Myocyte (in vitro differentiated cells): ENCODE measurements around the gene ZNF557. TPM values are rescaled to one million over a fixed set of nuclear protein-coding genes. Genes with fewer than 3 reads are reported as not detected.

Experiments
- DNase-seq: peaks from one replicate; pipeline ENCODE4 v3.0.0-alpha.2; 2012; ENCODE audit warnings: low read depth
- total RNA-seq: library from RNA; depleted of rRNA; stranded (reverse); fragments of >200 nt; gene quantifications from 2 replicates; pipeline ENCODE4 v1.2.3, GENCODE V29; 2014

ZNF557 gene
- total RNA-seq, 1 donor from 2014 or later = 7.8 TPM

GRCh38 chr19:7074705-7075282, 5.3 kb downstream of the ZNF557 start:
- no peak for DNase-seq

DNA sequence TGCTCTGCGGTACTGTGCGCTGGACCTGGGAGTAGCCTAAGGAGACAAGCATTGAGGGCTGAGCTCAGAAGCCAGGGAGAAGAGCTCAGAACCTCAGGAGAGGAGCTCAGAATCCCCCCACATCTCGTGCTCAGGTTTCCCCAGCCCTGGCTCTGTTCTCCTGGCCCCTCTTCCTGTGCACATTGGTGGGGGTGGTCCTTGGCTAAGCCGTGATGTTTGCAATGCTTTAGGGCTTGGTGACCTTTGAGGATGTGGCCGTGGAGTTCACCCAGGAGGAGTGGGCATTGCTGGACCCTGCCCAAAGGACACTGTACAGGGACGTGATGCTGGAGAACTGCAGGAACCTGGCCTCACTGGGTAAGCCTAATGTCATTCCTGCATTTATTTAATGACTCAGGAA, 6.6 kb downstream of the ZNF557 start:
- DNase-seq = no peak

- no peak for DNase-seq
Observed at GRCh38 chr19:7078008-7078407, 8.5 kb downstream of the ZNF557 start.

DNA sequence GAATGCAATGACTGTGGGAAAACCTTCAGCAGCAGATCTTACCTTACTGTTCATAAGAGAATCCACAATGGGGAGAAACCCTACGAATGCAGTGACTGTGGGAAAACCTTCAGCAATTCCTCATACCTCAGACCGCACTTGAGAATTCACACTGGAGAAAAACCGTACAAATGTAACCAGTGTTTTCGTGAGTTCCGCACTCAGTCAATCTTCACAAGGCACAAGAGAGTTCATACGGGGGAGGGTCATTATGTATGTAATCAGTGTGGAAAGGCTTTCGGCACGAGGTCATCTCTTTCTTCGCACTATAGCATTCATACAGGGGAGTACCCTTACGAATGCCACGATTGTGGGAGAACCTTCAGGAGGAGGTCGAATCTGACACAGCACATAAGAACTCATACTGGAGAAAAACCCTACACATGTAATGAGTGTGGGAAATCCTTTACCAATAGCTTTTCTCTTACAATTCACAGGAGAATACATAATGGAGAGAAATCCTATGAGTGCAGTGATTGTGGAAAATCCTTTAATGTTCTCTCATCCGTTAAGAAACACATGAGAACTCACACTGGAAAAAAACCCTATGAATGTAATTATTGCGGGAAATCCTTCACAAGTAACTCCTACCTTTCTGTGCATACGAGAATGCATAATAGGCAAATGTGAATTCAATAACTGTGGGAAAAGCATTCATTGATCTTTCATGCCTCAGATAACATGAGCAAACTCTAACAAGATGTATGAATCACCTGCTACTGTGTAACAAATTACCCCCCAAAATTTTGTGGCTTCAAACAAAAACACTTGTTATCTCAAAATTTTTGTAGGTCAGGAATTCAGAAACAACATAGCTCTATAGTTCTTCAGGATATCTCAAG, 13.8 kb downstream of the ZNF557 start:
- no peak for DNase-seq

GRCh38 chr19:7088999-7089398, 19.5 kb downstream of the ZNF557 start:
- no peak for DNase-seq

DNA sequence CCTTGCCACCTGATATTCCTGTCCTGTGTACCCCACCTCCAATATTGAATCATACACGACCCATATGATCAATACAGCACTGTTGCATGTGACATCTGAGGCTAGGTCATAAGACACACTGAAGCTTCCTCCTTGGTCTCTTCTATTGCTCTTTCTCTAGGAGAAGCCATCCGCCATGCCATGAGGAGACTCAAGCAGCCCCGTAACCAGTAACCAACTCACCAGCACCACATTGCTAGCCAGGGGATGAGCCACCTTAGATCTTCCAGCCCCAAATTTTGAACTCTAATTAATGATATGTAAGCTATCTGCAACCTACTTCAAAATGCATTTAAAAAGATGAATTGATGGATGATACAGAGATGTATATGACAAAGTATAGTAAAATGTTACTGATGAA, 28.6 kb downstream of the ZNF557 start:
- no peak for DNase-seq

GRCh38 chr19:7098701-7099596, 29.4 kb downstream of the ZNF557 start:
- peak; percentile 94 for DNase-seq

- DNase-seq = no peak
Observed at GRCh38 chr19:7099597-7099921, 30.1 kb downstream of the ZNF557 start.

GRCh38 chr19:7101498-7102253, 32.2 kb downstream of the ZNF557 start:
- DNase-seq = no peak

DNA sequence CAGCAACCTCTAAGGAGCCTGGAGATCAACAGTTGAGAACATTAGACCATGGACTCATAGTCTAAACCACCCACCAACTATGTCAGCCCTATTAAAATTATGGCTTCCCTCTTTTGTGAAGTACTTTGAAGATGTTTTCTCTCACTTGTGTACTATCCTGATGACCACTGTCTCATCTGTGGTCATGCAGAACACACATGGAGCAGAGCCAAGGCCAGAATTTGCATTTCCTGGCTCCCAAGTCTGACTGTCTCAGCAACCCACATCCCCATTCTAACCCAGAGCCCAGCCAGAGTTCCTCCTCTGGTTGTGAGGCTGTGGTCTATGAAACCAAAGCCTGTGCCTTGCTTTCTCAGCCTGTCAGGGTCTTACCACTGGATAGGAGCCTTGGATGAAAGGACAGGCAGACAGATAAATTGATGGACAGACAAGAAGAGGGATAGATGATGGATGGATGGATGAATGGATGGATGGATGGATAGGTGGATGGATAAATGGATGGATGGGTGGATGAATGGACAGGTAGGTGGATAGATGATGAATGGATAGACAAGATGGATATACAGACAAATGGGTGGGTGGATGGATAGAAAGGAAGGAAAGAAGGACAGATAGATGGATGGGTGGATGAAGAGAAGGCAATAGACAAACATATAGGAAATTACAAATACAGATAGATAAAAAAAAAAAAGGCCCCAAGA, 35.4 kb downstream of the ZNF557 start:
- no peak for DNase-seq

DNA sequence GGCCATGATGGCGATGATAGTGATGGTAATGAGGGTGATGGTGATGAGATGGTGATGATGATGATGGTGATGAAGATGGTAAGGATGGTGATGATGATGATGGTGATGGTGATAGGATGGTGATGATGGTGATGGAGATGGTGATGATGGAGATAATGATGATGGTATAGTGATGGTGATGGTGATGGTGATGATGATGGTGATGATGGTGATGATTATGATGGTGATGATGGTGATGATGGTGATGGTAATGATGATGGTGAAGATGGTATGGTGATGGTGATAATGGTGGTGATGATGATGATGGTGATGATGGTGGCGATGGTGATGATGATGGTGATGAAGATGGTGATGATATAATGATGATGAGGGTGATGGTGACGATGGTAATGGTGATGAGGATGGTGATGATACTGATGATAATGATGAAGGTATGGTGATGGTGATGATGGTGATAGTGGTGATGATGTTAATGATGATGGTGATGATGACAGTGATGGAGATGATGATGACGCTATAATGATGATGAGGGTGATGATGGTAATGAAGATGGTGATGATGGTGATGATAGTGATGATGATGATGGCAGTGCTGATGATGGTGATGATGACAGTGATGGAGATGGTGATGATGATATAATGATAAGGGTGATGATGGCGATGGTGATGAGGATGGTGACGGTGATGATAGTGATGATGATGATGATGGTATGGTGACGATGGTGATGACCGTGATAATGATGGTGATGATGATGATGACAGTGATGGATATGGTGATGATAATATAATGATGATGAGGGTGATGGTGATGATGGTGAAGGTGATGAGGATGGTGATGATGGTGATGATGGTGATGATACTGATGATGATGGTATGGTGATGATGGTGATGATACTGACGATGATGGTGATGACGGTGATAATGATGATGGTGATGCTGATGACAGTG, 37.5 kb downstream of the ZNF557 start:
- DNase-seq = no peak

- DNase-seq = no peak
Observed at GRCh38 chr19:7109678-7110289, 40.3 kb downstream of the ZNF557 start.

DNA sequence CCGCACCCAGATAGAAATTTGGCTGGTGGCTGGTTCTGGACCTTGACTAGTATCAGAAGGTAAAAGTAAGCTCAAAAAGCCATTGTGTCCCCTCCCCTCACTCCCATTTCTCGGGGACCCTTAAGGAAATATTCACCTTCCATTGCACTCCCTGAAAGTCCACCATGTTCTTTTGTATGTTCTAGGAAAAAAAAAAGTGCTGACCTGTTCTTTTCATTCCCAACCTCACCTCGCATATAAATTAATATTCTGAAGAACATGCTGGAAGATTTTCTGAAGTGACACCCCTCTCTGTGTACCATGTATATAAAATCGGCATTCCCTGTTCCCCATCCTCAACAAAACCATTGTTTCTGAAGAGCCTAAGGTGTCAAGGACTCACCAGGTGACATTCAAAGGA, 43.2 kb downstream of the ZNF557 start:
- DNase-seq = no peak

DNA sequence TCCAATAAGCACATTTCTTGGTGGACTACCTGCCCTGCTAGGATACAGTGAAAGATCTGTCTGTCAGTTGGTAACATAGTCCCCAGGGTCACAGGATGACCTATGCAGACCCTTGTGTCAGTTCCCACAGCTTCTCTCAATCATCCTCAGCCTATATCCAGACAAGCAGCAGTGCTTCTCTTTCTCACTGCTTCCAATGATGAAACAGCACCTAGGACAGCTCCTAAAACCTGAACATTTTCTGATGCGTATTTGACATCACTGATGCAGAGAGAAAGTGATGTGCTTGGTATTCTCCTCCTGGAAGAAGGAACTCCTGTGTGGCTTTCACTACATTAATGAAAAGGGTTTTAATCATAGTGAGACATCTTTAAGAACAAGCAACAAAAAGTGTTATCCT, 43.7 kb downstream of the ZNF557 start:
- no peak for DNase-seq

- DNase-seq = no peak
Observed at GRCh38 chr19:7115721-7116120, 46.2 kb downstream of the ZNF557 start.

DNA sequence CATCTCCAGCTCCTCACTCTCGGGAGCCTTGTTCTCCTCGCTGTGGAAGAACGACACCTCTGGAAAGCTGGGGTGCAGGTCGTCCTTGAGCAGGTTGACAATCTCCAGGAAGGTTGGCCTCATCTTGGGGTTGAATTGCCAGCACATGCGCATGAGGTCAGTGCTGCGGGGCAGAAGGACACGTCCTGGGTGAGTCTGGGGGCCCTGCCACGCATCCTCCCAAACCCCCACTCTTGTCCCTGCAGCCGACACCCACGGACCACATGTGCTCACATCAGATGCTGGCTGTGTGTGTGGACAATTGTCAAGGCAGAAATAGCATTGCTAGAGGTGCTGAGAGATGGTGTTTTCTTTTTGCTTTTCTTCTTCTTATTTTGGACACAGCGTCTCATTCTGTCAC, 47.7 kb downstream of the ZNF557 start:
- no peak for DNase-seq

- no peak for DNase-seq
Observed at GRCh38 chr19:7119582-7119981, 50.1 kb downstream of the ZNF557 start.

GRCh38 chr19:7120499-7120898, 51.0 kb downstream of the ZNF557 start:
- DNase-seq = no peak

GRCh38 chr19:7122701-7123100, 53.2 kb downstream of the ZNF557 start:
- no peak for DNase-seq
